ENCODE measurements around the gene FLII.
"Not testable (repeated sequence)": the region's sequence is repeated elsewhere in the genome, so short reads cannot be mapped to it uniquely, and the experiment has no call there.

Gene FLII

GRCh38 chr17:18217412-18218015 is 41.0 kb downstream of the FLII start:
- peak; percentile 61 to 70 for DNase-seq

- not testable (repeated sequence) for DNase-seq
Observed at GRCh38 chr17:18216906-18217305, 41.6 kb downstream of the FLII start.

GRCh38 chr17:18213666-18214270 is 44.8 kb downstream of the FLII start:
- no peak for DNase-seq

GRCh38 chr17:18208092-18208491 is 50.4 kb downstream of the FLII start:
- DNase-seq = no peak

DNA sequence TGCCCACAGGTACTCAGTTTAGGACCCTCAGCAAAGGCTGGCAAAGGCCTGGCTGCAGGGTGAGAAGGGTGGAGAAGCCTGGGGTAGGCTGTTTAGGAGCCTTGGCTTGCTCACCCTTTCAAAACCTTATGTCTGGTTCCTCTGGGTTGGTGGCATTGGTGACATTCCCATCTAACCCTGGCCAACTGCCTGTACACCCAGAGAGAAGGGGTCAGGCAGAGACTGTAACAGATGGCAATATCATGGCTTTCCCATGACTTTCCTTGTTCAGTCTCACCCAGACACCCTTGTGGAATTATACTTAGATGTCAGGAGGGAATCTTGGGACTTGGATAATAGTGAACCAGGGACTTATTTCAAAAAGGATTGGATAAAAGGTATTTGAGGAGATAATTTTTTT is 51.6 kb downstream of the FLII start:
- no peak for DNase-seq

DNA sequence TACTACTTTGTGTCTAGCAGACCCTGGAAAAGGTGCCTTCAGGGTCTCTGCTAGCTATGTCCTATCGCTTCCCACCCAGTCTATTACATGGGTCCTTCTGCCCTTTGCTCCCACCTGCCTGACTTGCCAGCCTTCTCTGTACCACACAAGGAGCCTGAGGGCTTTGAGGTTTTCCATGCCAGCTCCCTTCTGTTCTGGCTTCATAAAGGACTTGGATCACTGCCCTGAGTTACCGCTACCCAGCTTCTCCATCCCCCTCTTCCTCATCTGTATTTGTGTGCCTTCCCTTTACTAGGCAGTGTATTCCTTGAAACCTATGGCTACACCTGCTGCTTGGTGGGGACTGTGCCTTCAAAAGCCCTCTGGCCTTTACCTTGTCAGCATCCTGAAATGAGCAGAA is 52.7 kb downstream of the FLII start:
- no peak for DNase-seq

DNA sequence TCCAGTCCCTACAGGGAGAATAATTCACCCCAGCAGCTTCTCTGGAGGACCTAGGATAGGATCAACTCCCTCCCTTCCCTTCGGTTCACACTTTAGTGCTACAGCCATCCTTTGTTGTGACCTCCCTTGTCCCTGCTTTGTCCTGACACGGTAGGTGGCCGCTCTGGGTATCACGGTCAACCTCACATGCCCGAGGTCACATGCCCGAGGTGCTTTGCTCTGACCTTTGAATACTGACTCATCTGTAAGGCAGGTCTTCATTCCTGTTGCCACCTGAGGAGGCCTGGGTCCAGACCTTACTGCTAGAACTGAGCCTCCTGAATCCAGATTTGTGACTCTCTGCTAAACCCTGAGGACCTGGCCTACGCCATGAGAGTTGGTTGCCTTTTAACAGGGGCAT is 55.2 kb downstream of the FLII start:
- no peak for DNase-seq

DNA sequence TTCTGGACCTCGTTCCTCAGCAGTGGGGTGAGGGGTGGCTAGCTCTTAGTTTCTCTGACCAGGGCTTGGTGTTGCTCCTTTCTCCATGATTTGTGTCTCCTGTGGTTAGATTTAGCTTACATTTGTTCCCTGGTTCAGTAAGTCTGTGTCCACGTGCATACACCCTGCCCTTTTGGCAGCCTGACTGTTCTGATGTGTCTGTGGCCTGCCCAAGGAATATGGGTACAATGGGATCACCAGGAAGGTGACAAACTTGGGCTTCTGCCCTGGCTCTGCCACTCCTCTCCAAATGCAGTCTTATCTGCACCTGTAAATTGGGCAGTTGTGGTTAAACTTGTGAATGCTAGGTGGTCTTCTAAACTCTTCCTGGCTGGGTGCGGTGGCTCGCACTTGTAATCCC is 57.4 kb downstream of the FLII start:
- DNase-seq = no peak

DNA sequence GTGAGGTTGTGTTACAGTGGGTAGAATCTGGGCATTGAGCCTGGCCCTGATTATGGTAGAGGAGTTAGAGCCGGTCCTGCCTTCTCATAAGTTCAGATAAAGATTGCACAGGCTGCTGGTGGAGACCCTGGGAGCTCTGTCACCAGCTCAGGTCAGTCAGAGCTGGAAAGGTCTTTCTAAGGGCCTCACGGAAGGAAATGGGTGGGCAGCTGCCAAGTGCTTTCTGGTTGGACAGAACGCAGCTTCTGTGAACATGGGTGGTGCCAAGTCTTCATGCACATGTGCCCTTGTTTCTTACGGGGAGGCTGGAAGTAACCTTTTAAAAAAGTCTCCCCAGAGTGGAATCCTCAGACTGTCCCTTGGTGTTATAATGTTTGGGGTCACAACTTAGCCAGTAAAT is 60.0 kb downstream of the FLII start:
- DNase-seq = no peak

DNA sequence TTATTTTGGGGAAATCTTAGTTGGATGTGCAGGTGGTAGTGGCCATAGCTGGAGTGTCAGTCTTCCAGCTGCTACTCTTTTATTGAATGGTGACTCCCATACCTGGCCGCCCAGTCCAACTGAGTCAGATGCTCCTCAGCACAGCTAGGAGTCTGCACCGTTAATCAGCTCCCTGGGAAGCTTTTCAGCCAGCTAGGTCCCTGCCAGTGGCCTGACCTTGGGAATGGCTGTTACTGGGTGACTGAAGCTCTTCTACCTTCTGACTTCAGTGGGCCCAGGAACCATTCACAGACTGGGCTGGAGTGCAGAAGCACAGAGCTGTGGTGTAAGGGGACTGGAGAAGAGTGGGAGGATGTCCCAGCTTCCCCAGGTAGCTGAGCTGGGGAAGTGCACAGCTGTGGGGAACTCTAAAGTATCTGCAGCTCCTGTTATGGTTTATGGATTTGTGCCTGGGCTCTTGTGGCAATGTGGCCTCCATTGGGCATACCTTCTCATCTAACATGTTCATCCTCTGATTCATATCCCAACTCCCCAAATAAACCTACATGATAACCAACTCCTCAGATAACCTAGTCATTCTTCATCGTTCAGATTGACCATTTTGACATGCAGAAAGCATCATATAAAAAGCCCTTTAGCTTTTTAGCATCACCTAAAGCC is 60.9 kb downstream of the FLII start:
- DNase-seq = no peak

DNA sequence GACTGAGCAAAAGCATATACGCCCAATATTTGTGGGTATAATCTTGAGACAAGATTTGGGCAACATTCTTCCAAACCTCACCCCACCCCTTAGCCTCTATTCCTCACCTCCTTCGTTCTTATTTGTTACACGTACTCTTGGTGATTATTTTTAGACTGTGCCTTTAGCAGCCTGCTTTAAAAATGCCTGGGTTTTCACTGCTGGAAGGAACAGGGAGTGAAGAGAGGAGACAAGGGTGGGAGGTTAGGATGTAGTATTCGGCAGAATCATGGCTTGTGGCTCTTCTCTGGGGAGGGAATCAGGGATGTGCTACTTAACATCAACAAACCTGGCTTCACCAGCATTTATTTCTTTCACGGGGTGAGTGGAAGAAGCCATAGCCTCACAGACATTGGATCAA is 63.3 kb downstream of the FLII start:
- DNase-seq = no peak
